ENCODE measurements around the gene ROR2. TPM values are rescaled to one million over a fixed set of nuclear protein-coding genes. Genes with fewer than 3 reads are reported as not detected.

The ROR2 gene
- total RNA-seq, result 8.9 and 18.7 TPM in 2 replicates

GRCh38 chr9:91949946-91950664 lies at the start of gene ROR2:
Gene ROR2 (minus strand): TSS chr9:91950228.

Other genes starting within 250 kb of the ROR2 start
- 97.1 and 116 TPM in 2 replicates for gene SPTLC1, start 165.2 kb upstream of the ROR2 start, total RNA-seq